Measurements from ENCODE around the gene PNP.

Gene PNP

GRCh38 chr14:20515846-20516245 lies 46.6 kb downstream of the PNP start:
- Histone ChIP-seq H3K9me3 (ENCODE audit: control insufficient read depth, insufficient read depth, low read length) (no peaks in the 10 kb centered on the region), H3K9ac (ENCODE audit: low read depth, low read length) (no peak overlapping the region), H3K27me3 (ENCODE audit: control insufficient read depth, insufficient read depth, low read length) (no peaks in the 10 kb centered on the region)

DNA sequence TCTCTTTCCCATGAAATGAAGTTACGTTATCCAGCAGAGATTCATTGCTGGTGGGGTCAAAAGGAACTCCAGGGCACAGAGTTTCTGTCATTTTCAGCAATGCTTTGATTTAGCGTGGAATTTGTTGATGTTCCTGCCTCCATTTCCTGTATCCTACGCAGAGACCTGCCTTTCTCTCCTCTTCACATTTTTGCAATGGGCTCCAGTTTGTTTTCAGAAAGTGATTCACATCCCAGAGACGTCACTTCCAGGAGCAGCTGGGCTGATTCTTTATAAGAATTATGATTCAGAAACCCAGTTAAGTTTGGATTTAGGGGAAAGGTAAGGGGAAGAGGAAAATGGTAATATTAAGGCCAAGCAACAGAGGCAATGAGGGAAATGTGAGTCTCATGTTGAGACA lies 47.7 kb downstream of the PNP start:
- no peak overlapping the region for H3K9ac ChIP-seq (ENCODE audit: low read depth, low read length)

More at GRCh38 chr14:20515846-20516245, 46.6 kb downstream of the PNP start:
- no peaks in the 10 kb centered on the region for H3K36me3 ChIP-seq (ENCODE audit: control insufficient read depth, insufficient read depth, low read length)
- H3K4me1 ChIP-seq (ENCODE audit: control insufficient read depth, insufficient read depth, low read length): peaks cover 8% of the 10 kb centered on the region
- H3K4me3 ChIP-seq (ENCODE audit: low read depth, low read length): no peak overlapping the region
- H3K27ac ChIP-seq (ENCODE audit: low read depth, low read length): no peak overlapping the region

GRCh38 chr14:20522332-20522731 lies 53.1 kb downstream of the PNP start:
- H3K4me1 ChIP-seq (ENCODE audit: control insufficient read depth, insufficient read depth, low read length): no peaks in the 10 kb centered on the region
- H3K27me3 ChIP-seq (ENCODE audit: control insufficient read depth, insufficient read depth, low read length): no peaks in the 10 kb centered on the region
- H3K9me3 ChIP-seq (ENCODE audit: control insufficient read depth, insufficient read depth, low read length): no peaks in the 10 kb centered on the region
- H3K9ac ChIP-seq (ENCODE audit: low read depth, low read length): no peak overlapping the region
- no peak overlapping the region for H3K27ac ChIP-seq (ENCODE audit: low read depth, low read length)
- H3K36me3 ChIP-seq (ENCODE audit: control insufficient read depth, insufficient read depth, low read length): no peaks in the 10 kb centered on the region
- no peak overlapping the region for H3K4me3 ChIP-seq (ENCODE audit: low read depth, low read length)

More for the DNA sequence above, 47.7 kb downstream of the PNP start:
- no peaks in the 10 kb centered on the region for H3K27me3 ChIP-seq (ENCODE audit: control insufficient read depth, insufficient read depth, low read length)
- no peaks in the 10 kb centered on the region for H3K36me3 ChIP-seq (ENCODE audit: control insufficient read depth, insufficient read depth, low read length)
- no peak overlapping the region for H3K27ac ChIP-seq (ENCODE audit: low read depth, low read length)
- H3K9me3 ChIP-seq (ENCODE audit: control insufficient read depth, insufficient read depth, low read length): no peaks in the 10 kb centered on the region
- no peak overlapping the region for H3K4me3 ChIP-seq (ENCODE audit: low read depth, low read length)
- peaks cover 8% of the 10 kb centered on the region for H3K4me1 ChIP-seq (ENCODE audit: control insufficient read depth, insufficient read depth, low read length)

GRCh38 chr14:20524027-20524426 lies 54.8 kb downstream of the PNP start:
- Histone ChIP-seq H3K9ac (ENCODE audit: low read depth, low read length) (no peak overlapping the region), H3K36me3 (ENCODE audit: control insufficient read depth, insufficient read depth, low read length) (no peaks in the 10 kb centered on the region), H3K27ac (ENCODE audit: low read depth, low read length) (no peak overlapping the region), H3K27me3 (ENCODE audit: control insufficient read depth, insufficient read depth, low read length) (no peaks in the 10 kb centered on the region), H3K9me3 (ENCODE audit: control insufficient read depth, insufficient read depth, low read length) (no peaks in the 10 kb centered on the region), H3K4me3 (ENCODE audit: low read depth, low read length) (no peak overlapping the region), H3K4me1 (ENCODE audit: control insufficient read depth, insufficient read depth, low read length) (no peaks in the 10 kb centered on the region)
